Keratinocyte (primary cell): ENCODE measurements around the gene TCERG1. TPM values are rescaled to one million over a fixed set of nuclear protein-coding genes. Genes with fewer than 3 reads are reported as not detected.

Experiments
- DNase-seq: peaks from one replicate; pipeline ENCODE4 v3.0.0-alpha.2; 2011; ENCODE audit warnings: low read depth, missing footprints, low spot score
- FAIRE-seq: peaks from 2 replicates; lab custom pipeline; 2011; peaks lifted over from hg19 to GRCh38; lab: Jason Lieb, UNC
- H2AFZ ChIP-seq: 2 replicates; pipeline ENCODE4 v1.6.0; 2012; ENCODE audit warnings: low read length, control low read depth, inconsistent platforms; ENCODE audit not compliant: control insufficient read depth
- H3K27ac ChIP-seq: 2 replicates; pipeline ENCODE4 v1.5.1; 2011; ENCODE audit warnings: low read length; ENCODE audit not compliant: control insufficient read depth, insufficient read depth
- H3K27me3 ChIP-seq: 3 replicates; pipeline ENCODE4 v1.6.0; 2011; ENCODE audit warnings: low read length; ENCODE audit not compliant: control insufficient read depth, insufficient read depth; ENCODE audit errors: extremely low read depth
- H3K36me3 ChIP-seq, 2 experiments: 2 replicates in 1 of 2; 3 replicates in 1 of 2; pipeline ENCODE4 v1.5.1; 2011; ENCODE audit warnings: low read length in 2 of 2, mild to moderate bottlenecking in 1 of 2; ENCODE audit not compliant: control insufficient read depth in 2 of 2, insufficient read depth in 2 of 2; ENCODE audit errors: extremely low read depth in 1 of 2
- H3K4me1 ChIP-seq: 3 replicates; pipeline ENCODE4 v1.5.1; 2011; ENCODE audit warnings: low read length; ENCODE audit not compliant: control insufficient read depth, insufficient read depth; ENCODE audit errors: extremely low read depth
- H3K4me2 ChIP-seq: 3 replicates; pipeline ENCODE4 v1.6.0; 2011; ENCODE audit warnings: low read depth, low read length; ENCODE audit not compliant: control insufficient read depth, insufficient read depth; ENCODE audit errors: extremely low read depth
- H3K4me3 ChIP-seq, 3 experiments: fragments of 200-600 bp in 1 of 3; sonication (generic) in 1 of 3; 2 replicates in 2 of 3; 3 replicates in 1 of 3; pipeline ENCODE4 v1.5.1; 2011 to 2016; ENCODE audit warnings: low read length in 3 of 3, mild to moderate bottlenecking in 3 of 3, control low read depth in 2 of 3, inconsistent platforms in 1 of 3, low read depth in 1 of 3, mixed read lengths in 1 of 3, mixed run types in 1 of 3, moderate library complexity in 1 of 3; ENCODE audit not compliant: control insufficient read depth in 2 of 3, insufficient read depth in 2 of 3; ENCODE audit errors: extremely low read depth in 1 of 3
- H3K79me2 ChIP-seq: 2 replicates; pipeline ENCODE4 v1.6.0; 2012; ENCODE audit warnings: low read length; ENCODE audit not compliant: control insufficient read depth, insufficient read depth
- H3K9ac ChIP-seq: 3 replicates; pipeline ENCODE4 v1.6.0; 2011; ENCODE audit warnings: low read length; ENCODE audit not compliant: control insufficient read depth, insufficient read depth; ENCODE audit errors: extremely low read depth
- H3K9me1 ChIP-seq: 3 replicates; pipeline ENCODE4 v1.6.0; 2011; ENCODE audit warnings: low read length; ENCODE audit not compliant: control insufficient read depth, insufficient read depth; ENCODE audit errors: extremely low read depth
- H3K9me3 ChIP-seq: 2 replicates; pipeline ENCODE4 v1.5.1; 2012; ENCODE audit warnings: low read depth, low read length; ENCODE audit not compliant: control insufficient read depth
- H4K20me1 ChIP-seq: 3 replicates; pipeline ENCODE4 v1.6.0; 2011; ENCODE audit warnings: low read length; ENCODE audit not compliant: control insufficient read depth, insufficient read depth; ENCODE audit errors: extremely low read depth
- EZH2 ChIP-seq: IDR thresholded peaks from one replicate; pipeline ENCODE4 v1.6.1; 2012; ENCODE audit warnings: inconsistent platforms, mild to moderate bottlenecking, low read length, moderate library complexity
- dilution Hi-C: fragments of 300-500 bp; cut with MboI; formaldehyde crosslinking; loops from one replicate; pipeline ENCODE4 v1.7.0; 2020; ENCODE audit warnings: low sequenced_read_pairs; ENCODE audit not compliant: extremely low pct_ligation_motif_present
- polyA plus RNA-seq, 5 experiments: library from polyadenylated mRNA; depleted of rRNA in 3 of 5; stranded (reverse) in 3 of 5; stranded (forward) in 1 of 5; unstranded in 1 of 5; fragments of >200 nt; gene quantifications; 1 replicate in 1 of 5; 2 replicates in 3 of 5; 3 replicates in 1 of 5; pipeline versions ENCODE4 v1.2.1 to v1.2.3, GENCODE V29; 2011 to 2012; ENCODE audit warnings: missing spikeins in 2 of 5, low read depth in 1 of 5, low replicate concordance in 1 of 5
- TF ChIP-seq, protein P1 (sequence below), 3 experiments: IDR thresholded peaks in 1 of 3; conservative IDR thresholded peaks in 1 of 3; optimal IDR thresholded peaks in 1 of 3; 2 replicates in 2 of 3; 3 replicates in 1 of 3; pipeline versions ENCODE3 to v1.5.1; 2011; ENCODE audit warnings: low read length in 3 of 3, mild to moderate bottlenecking in 3 of 3, moderate library complexity in 2 of 3, control low read depth in 1 of 3, inconsistent platforms in 1 of 3; ENCODE audit not compliant: insufficient read depth in 2 of 3; ENCODE audit errors: extremely low read depth in 1 of 3

TCERG1 gene
- polyA plus RNA-seq, 1 donor (not counting 4 experiments of a cell fraction or from before 2014, with no cell fraction given): 71.6 TPM

DNA sequence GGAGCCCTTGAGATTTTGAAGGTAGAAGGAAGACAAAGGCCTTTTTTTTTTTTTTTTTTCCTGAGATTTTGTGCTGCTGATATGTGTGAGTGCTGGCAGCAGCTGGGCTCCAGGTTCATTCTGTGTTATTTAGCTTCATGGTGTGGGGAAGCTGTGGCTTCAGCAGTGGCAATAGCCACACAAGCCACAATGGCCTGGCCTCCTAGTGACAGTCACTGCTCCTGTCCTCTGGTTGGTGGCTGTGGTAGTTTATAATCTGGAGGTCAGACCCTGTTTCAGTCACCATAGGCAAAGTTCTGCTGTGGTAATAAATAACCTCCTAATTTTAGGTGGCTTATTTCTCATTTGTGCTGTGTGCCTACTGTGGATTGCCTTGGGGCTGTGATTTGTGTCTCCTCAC lies 97.1 kb downstream of the TCERG1 start:
- dilution Hi-C loops: loop anchor here (25.0 kb wide), 1 partner anchor 418 kb away; no protein-coding TSS in a partner anchor
- H3K9ac ChIP-seq: no peak overlapping the region
- no peak for FAIRE-seq

DNA sequence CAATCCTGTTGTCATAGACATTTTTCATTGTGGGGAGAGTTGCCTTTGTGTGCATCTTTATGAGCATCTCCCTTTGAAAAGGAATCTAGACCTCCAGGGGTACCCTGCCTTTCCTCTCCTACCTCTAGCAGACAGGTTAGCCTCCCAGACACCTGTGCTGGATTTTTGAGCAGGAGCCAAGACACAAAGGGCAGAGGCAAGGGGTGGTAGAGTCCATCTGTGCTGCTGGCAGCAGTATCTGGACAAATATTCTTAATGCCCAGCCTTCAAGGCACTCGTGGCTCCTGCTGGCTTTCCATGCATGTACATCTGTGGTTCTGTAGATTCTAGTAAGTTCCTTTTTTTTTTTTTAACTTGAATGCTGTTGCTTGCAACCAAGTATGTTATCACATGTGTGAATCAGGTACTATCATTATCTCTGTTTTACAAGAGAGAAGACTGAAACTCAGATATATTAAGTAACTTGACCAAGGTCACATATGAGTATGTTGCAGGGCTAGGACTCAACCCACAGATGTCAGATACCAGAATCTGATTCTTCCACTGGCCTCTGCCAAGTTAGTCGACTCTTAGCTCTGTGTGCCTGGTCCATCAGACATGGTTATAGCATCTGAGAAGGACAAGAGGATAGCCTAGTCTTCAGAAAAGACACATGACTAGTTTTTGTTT lies 101.8 kb downstream of the TCERG1 start:
- Histone ChIP-seq H3K9me1 (no peaks in the 10 kb centered on the region), H3K9ac (no peak overlapping the region), H3K79me2 (no peaks in the 10 kb centered on the region), H4K20me1 (no peaks in the 10 kb centered on the region), H3K4me3 (no peak overlapping the region), H3K27ac (no peak overlapping the region), H3K27me3 (no peaks in the 10 kb centered on the region), H3K4me2 (no peak overlapping the region), H3K4me1 (no peaks in the 10 kb centered on the region), H2AFZ (no peak overlapping the region), H3K36me3 (no peaks in the 10 kb centered on the region), H3K9me3 (no peaks in the 10 kb centered on the region)
- FAIRE-seq: no peak
- no peak for TF ChIP-seq EZH2
- TF ChIP-seq, protein P1, sequence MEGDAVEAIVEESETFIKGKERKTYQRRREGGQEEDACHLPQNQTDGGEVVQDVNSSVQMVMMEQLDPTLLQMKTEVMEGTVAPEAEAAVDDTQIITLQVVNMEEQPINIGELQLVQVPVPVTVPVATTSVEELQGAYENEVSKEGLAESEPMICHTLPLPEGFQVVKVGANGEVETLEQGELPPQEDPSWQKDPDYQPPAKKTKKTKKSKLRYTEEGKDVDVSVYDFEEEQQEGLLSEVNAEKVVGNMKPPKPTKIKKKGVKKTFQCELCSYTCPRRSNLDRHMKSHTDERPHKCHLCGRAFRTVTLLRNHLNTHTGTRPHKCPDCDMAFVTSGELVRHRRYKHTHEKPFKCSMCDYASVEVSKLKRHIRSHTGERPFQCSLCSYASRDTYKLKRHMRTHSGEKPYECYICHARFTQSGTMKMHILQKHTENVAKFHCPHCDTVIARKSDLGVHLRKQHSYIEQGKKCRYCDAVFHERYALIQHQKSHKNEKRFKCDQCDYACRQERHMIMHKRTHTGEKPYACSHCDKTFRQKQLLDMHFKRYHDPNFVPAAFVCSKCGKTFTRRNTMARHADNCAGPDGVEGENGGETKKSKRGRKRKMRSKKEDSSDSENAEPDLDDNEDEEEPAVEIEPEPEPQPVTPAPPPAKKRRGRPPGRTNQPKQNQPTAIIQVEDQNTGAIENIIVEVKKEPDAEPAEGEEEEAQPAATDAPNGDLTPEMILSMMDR (optimal IDR thresholded peaks at IDR 0.05 in 1 of 3, IDR thresholded peaks at IDR 0.05 in 1 of 3, conservative IDR thresholded peaks at IDR 0.05 in 1 of 3; ENCODE audit: extremely low read depth in 1 of 3, insufficient read depth in 2 of 3, low read length in 3 of 3): no peak
- dilution Hi-C loops: loop anchor here (25.0 kb wide), 1 partner anchor 413 kb away; no protein-coding TSS in a partner anchor
- DNase-seq: no peak

More for the DNA sequence above, 97.1 kb downstream of the TCERG1 start:
- Histone ChIP-seq H3K4me1 (no peaks in the 10 kb centered on the region), H2AFZ (no peak overlapping the region), H3K27ac (no peak overlapping the region), H3K9me1 (no peaks in the 10 kb centered on the region), H3K27me3 (no peaks in the 10 kb centered on the region), H3K36me3 (no peaks in the 10 kb centered on the region), H3K4me2 (no peak overlapping the region), H3K9me3 (no peaks in the 10 kb centered on the region), H3K79me2 (no peaks in the 10 kb centered on the region), H3K4me3 (no peak overlapping the region), H4K20me1 (no peaks in the 10 kb centered on the region)
- no peak for TF ChIP-seq EZH2
- TF ChIP-seq, protein P1 (optimal IDR thresholded peaks at IDR 0.05 in 1 of 3, IDR thresholded peaks at IDR 0.05 in 1 of 3, conservative IDR thresholded peaks at IDR 0.05 in 1 of 3; ENCODE audit: extremely low read depth in 1 of 3, insufficient read depth in 2 of 3, low read length in 3 of 3): no peak
- DNase-seq: no peak
